GM19463 (cell line): ENCODE results near the gene TMEM100.
"Not testable (repeated sequence)": the region's sequence is repeated elsewhere in the genome, so short reads cannot be mapped to it uniquely, and the experiment has no call there.

ENCODE experiments used
- ATAC-seq: cut with Tn5 transposase; IDR thresholded peaks from one replicate; pipeline ENCODE4 v1.9.1; 2021; ENCODE audit warnings: mild to moderate bottlenecking, moderate library complexity; ENCODE audit not compliant: unreplicated experiment

The TMEM100 gene

GRCh38 chr17:55690105-55690508 lies 32.6 kb downstream of the TMEM100 start:
- ATAC-seq, result no peak

GRCh38 chr17:55689672-55690071 lies 33.0 kb downstream of the TMEM100 start:
- ATAC-seq, result no peak

- ATAC-seq, result no peak
Observed at GRCh38 chr17:55688057-55688456, 34.6 kb downstream of the TMEM100 start.

GRCh38 chr17:55687037-55687436 lies 35.6 kb downstream of the TMEM100 start:
- ATAC-seq, result no peak

GRCh38 chr17:55683550-55684315 lies 38.9 kb downstream of the TMEM100 start:
- ATAC-seq, result no peak

- no peak for ATAC-seq
Observed at GRCh38 chr17:55681342-55681700, 41.3 kb downstream of the TMEM100 start.

GRCh38 chr17:55680686-55681341 lies 41.9 kb downstream of the TMEM100 start:
- no peak for ATAC-seq

GRCh38 chr17:55677446-55677845 lies 45.2 kb downstream of the TMEM100 start:
- ATAC-seq, result no peak

GRCh38 chr17:55676274-55676673 lies 46.4 kb downstream of the TMEM100 start:
- ATAC-seq, result no peak

GRCh38 chr17:55673743-55674506 lies 48.7 kb downstream of the TMEM100 start:
- no peak for ATAC-seq

- no peak for ATAC-seq
Observed at GRCh38 chr17:55672585-55673501, 49.8 kb downstream of the TMEM100 start.

GRCh38 chr17:55672010-55672409 lies 50.7 kb downstream of the TMEM100 start:
- ATAC-seq, result not testable (repeated sequence)
